ENCODE measurements around the gene TRIO.

The TRIO gene

DNA sequence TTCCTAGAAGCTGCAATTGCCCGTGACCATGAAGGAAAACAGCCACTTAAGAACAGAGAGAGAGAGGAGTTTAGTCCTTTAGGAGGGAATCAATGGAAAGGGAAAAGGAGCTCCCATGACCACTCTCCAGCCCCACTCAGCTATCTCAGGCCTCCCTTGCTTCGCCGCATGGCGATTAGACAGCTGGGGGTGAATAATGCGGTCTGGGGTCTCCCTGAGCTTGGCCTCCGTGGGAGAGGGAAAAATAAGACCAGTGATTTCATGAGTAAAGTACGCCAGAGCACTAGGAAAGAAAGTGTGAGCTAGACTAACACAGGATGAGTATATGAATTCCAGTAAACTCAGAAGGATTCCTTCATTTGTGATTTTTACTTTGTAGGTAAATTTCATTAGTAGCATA is 180.3 kb downstream of the TRIO start:
- H3K9ac ChIP-seq (ENCODE audit: insufficient read length) = no peak overlapping the region
- H3K27ac ChIP-seq = no peak overlapping the region
- no peaks in the 10 kb centered on the region for H3K9me3 ChIP-seq (ENCODE audit: low read depth, low read length)
- H3K4me3 ChIP-seq = no peak overlapping the region
- H3K36me3 ChIP-seq (ENCODE audit: insufficient read depth, low read length) = peaks cover 6% of the 10 kb centered on the region
- no peak for DNase-seq (ENCODE audit: low read depth, low spot score)
- no peak for TF ChIP-seq FOXP2 (optimal IDR thresholded peaks at IDR 0.05; ENCODE audit: control extremely low read depth, extremely low read length, insufficient read depth)
- TF ChIP-seq POLR2AphosphoS5 (IDR thresholded peaks at IDR 0.05; ENCODE audit: borderline replicate concordance, low read depth, low read length) = no peak
- no peak for TF ChIP-seq EZH2 (IDR thresholded peaks at IDR 0.05)

DNA sequence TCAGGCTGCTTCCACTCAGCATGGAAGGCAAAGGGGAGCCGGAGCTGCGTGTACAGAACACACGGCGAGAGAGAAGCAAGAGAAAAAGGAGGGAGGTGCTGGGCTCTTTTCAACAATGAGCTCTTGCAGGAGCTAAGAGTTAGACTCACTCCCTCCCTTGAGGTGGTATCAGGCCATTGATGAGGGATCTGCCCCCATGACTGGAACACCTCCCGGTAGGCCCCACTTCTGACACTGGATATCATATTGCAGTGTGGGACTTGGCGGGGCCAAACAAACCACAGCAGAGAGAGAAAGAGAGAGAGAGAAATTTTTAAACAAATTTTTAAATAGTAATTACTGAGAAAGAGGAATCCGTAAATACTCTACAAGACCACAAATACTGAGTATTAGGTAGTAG is 182.2 kb downstream of the TRIO start:
- no peak for DNase-seq (ENCODE audit: low read depth, low spot score)
- TF ChIP-seq POLR2AphosphoS5 (IDR thresholded peaks at IDR 0.05; ENCODE audit: borderline replicate concordance, low read depth, low read length) = no peak
- Histone ChIP-seq H3K36me3 (ENCODE audit: insufficient read depth, low read length) (peaks cover 6% of the 10 kb centered on the region), H3K27ac (no peak overlapping the region), H3K9ac (ENCODE audit: insufficient read length) (no peak overlapping the region), H3K9me3 (ENCODE audit: low read depth, low read length) (no peaks in the 10 kb centered on the region), H3K4me3 (no peak overlapping the region)

- Histone ChIP-seq H3K27ac (no peak overlapping the region), H3K9ac (ENCODE audit: insufficient read length) (no peak overlapping the region), H3K4me3 (no peak overlapping the region), H3K36me3 (ENCODE audit: insufficient read depth, low read length) (peaks cover 4% of the 10 kb centered on the region), H3K9me3 (ENCODE audit: low read depth, low read length) (no peaks in the 10 kb centered on the region)
- TF ChIP-seq EZH2 (IDR thresholded peaks at IDR 0.05) (no peak), FOXP2 (optimal IDR thresholded peaks at IDR 0.05; ENCODE audit: control extremely low read depth, extremely low read length, insufficient read depth) (no peak), POLR2AphosphoS5 (IDR thresholded peaks at IDR 0.05; ENCODE audit: borderline replicate concordance, low read depth, low read length) (no peak)
- no peak for DNase-seq (ENCODE audit: low read depth, low spot score)
Observed at GRCh38 chr5:14326035-14326903, 183.1 kb downstream of the TRIO start.

- TF ChIP-seq FOXP2 (optimal IDR thresholded peaks at IDR 0.05; ENCODE audit: control extremely low read depth, extremely low read length, insufficient read depth) (no peak), POLR2AphosphoS5 (IDR thresholded peaks at IDR 0.05; ENCODE audit: borderline replicate concordance, low read depth, low read length) (no peak), EZH2 (IDR thresholded peaks at IDR 0.05) (no peak)
- Histone ChIP-seq H3K9me3 (ENCODE audit: low read depth, low read length) (no peaks in the 10 kb centered on the region), H3K9ac (ENCODE audit: insufficient read length) (no peak overlapping the region), H3K36me3 (ENCODE audit: insufficient read depth, low read length) (no peaks in the 10 kb centered on the region), H3K4me3 (no peak overlapping the region), H3K27ac (no peak overlapping the region)
- DNase-seq (ENCODE audit: low read depth, low spot score) = no peak
Observed at GRCh38 chr5:14327624-14328023, 184.5 kb downstream of the TRIO start.

GRCh38 chr5:14328144-14328543 is 185.0 kb downstream of the TRIO start:
- Histone ChIP-seq H3K9ac (ENCODE audit: insufficient read length) (no peak overlapping the region), H3K9me3 (ENCODE audit: low read depth, low read length) (no peaks in the 10 kb centered on the region), H3K27ac (no peak overlapping the region), H3K36me3 (ENCODE audit: insufficient read depth, low read length) (no peaks in the 10 kb centered on the region), H3K4me3 (no peak overlapping the region)
- TF ChIP-seq FOXP2 (optimal IDR thresholded peaks at IDR 0.05; ENCODE audit: control extremely low read depth, extremely low read length, insufficient read depth) (no peak), POLR2AphosphoS5 (IDR thresholded peaks at IDR 0.05; ENCODE audit: borderline replicate concordance, low read depth, low read length) (no peak), EZH2 (IDR thresholded peaks at IDR 0.05) (no peak)
- no peak for DNase-seq (ENCODE audit: low read depth, low spot score)

- no peak overlapping the region for H3K4me3 ChIP-seq
- H3K36me3 ChIP-seq (ENCODE audit: insufficient read depth, low read length) = no peaks in the 10 kb centered on the region
- H3K27ac ChIP-seq = no peak overlapping the region
- DNase-seq (ENCODE audit: low read depth, low spot score) = no peak
- H3K9ac ChIP-seq (ENCODE audit: insufficient read length) = no peak overlapping the region
- H3K9me3 ChIP-seq (ENCODE audit: low read depth, low read length) = no peaks in the 10 kb centered on the region
- TF ChIP-seq EZH2 (IDR thresholded peaks at IDR 0.05) = no peak
- no peak for TF ChIP-seq FOXP2 (optimal IDR thresholded peaks at IDR 0.05; ENCODE audit: control extremely low read depth, extremely low read length, insufficient read depth)
- no peak for TF ChIP-seq POLR2AphosphoS5 (IDR thresholded peaks at IDR 0.05; ENCODE audit: borderline replicate concordance, low read depth, low read length)
Observed at GRCh38 chr5:14330291-14330690, 187.1 kb downstream of the TRIO start.

DNA sequence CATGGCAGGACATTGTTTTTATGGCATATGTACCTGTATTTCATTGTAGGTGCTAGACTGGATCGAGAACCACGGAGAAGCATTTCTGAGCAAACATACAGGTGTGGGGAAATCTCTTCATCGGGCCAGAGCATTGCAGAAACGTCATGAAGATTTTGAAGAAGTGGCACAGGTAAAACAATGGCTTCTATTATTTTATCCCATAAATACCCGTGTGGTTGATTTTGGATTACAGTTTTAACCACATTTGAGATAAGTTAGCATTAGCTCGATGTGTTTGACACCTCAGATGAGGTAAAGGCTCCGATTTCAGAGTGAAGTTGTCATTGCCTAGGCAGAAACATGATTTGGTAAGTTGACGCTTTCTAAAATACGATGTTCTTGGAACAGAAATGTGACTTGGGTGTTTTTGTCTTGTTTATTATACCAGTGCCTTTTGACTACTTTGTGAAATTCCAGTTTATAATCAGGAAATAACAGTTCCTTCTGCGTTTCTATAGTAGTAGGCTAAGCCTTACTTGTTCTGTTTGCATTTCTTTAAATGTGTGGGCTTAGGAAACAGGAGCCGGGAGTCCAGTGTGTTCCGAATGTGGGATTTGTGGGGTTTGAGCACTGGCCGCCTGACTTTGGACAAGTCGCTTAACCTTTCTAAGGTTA is 187.7 kb downstream of the TRIO start:
- Histone ChIP-seq H3K9me3 (ENCODE audit: low read depth, low read length) (no peaks in the 10 kb centered on the region), H3K4me3 (no peak overlapping the region), H3K36me3 (ENCODE audit: insufficient read depth, low read length) (no peaks in the 10 kb centered on the region), H3K9ac (ENCODE audit: insufficient read length) (peak overlapping the region; percentile 35), H3K27ac (peak overlapping the region; percentile 65)
- no peak for DNase-seq (ENCODE audit: low read depth, low spot score)
- TF ChIP-seq FOXP2 (optimal IDR thresholded peaks at IDR 0.05; ENCODE audit: control extremely low read depth, extremely low read length, insufficient read depth) (no peak), POLR2AphosphoS5 (IDR thresholded peaks at IDR 0.05; ENCODE audit: borderline replicate concordance, low read depth, low read length) (no peak), EZH2 (IDR thresholded peaks at IDR 0.05) (no peak)

DNA sequence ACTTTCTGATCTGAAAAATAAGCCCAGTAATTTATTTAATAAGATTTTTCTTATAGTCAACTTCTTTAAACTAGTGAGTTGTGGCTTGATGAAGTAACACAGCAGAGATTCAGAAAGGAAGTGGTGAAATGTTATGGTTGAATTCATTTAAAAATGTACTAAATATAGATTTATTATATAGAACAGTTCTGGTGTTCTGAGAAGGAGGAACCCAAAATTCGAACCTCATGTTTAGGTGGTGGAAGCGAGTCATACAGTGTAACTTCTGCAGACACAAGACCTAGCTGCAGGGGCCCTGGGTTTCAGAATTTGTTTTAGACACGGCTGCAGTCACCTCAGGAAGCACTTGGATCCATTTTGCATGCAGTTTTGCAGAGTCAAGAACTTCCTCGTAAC is 188.2 kb downstream of the TRIO start:
- peaks cover 2% of the 10 kb centered on the region; the same call in 1 of the 2 replicates for H3K36me3 ChIP-seq (ENCODE audit: insufficient read depth, low read length)
- H3K4me3 ChIP-seq = peak overlapping the region; percentile 9; the same call in 1 of the 2 replicates
- DNase-seq (ENCODE audit: low read depth, low spot score) = peak; percentile 20
- TF ChIP-seq POLR2AphosphoS5 (IDR thresholded peaks at IDR 0.05; ENCODE audit: borderline replicate concordance, low read depth, low read length) (no peak), FOXP2 (optimal IDR thresholded peaks at IDR 0.05; ENCODE audit: control extremely low read depth, extremely low read length, insufficient read depth) (no peak), EZH2 (IDR thresholded peaks at IDR 0.05) (no peak)
- H3K9ac ChIP-seq (ENCODE audit: insufficient read length) = no peak overlapping the region
- H3K9me3 ChIP-seq (ENCODE audit: low read depth, low read length) = no peaks in the 10 kb centered on the region
- H3K27ac ChIP-seq = peak overlapping the region; percentile 65
